Osteoblast (primary cell): Measurements from ENCODE around the gene NBPF1. TPM values are rescaled to one million over a fixed set of nuclear protein-coding genes. Genes with fewer than 3 reads are reported as not detected.
"Not testable (repeated sequence)": the region's sequence is repeated elsewhere in the genome, so short reads cannot be mapped to it uniquely, and the experiment has no call there.

ENCODE experiments used
- DNase-seq: peaks from one replicate; pipeline ENCODE4 v3.0.0; 2011; ENCODE audit warnings: low spot score, mixed read lengths; ENCODE audit not compliant: insufficient read length; ENCODE audit errors: missing footprints
- H2AFZ ChIP-seq: 2 replicates; pipeline ENCODE4 v1.6.0; 2011; ENCODE audit warnings: mild to moderate bottlenecking, low read length
- H3K27ac ChIP-seq: 2 replicates; pipeline ENCODE4 v1.5.1; 2011; ENCODE audit warnings: mild to moderate bottlenecking, low read depth, low read length, moderate library complexity
- H3K27me3 ChIP-seq: 2 replicates; pipeline ENCODE4 v1.6.0; 2012; ENCODE audit warnings: mild to moderate bottlenecking, control low read depth, inconsistent platforms, low read length, moderate library complexity; ENCODE audit not compliant: insufficient read depth
- H3K36me3 ChIP-seq: 2 replicates; pipeline ENCODE4 v1.5.1; 2011; ENCODE audit warnings: mild to moderate bottlenecking, low read length, control low read depth, moderate library complexity; ENCODE audit not compliant: insufficient read depth
- H3K4me1 ChIP-seq: 2 replicates; pipeline ENCODE4 v1.5.1; 2011; ENCODE audit warnings: mild to moderate bottlenecking, low read length, control low read depth, moderate library complexity; ENCODE audit not compliant: insufficient read depth
- H3K4me2 ChIP-seq: 2 replicates; pipeline ENCODE4 v1.6.0; 2011; ENCODE audit warnings: mild to moderate bottlenecking, low read length; ENCODE audit not compliant: insufficient read depth
- H3K4me3 ChIP-seq: fragments of 200-600 bp; sonication (generic); 3 replicates; pipeline ENCODE4 v1.5.1; 2012; ENCODE audit warnings: mild to moderate bottlenecking, low read length, inconsistent platforms; ENCODE audit not compliant: insufficient read depth
- H3K79me2 ChIP-seq: 2 replicates; pipeline ENCODE4 v1.6.0; 2012; ENCODE audit warnings: mild to moderate bottlenecking, low read length, control low read depth, inconsistent platforms; ENCODE audit not compliant: insufficient read depth
- H3K9me3 ChIP-seq: 2 replicates; pipeline ENCODE4 v1.5.1; 2011; ENCODE audit warnings: low read depth, low read length, control low read depth
- H4K20me1 ChIP-seq: 2 replicates; pipeline ENCODE4 v1.6.0; 2012; ENCODE audit warnings: mild to moderate bottlenecking, low read length, control low read depth; ENCODE audit not compliant: insufficient read depth
- CTCF ChIP-seq: IDR thresholded peaks from 2 replicates; pipeline ENCODE4 v1.5.1; 2011; ENCODE audit warnings: mild to moderate bottlenecking, low read depth, low read length, moderate library complexity; ENCODE audit errors: extremely low read depth
- total RNA-seq: library from RNA; depleted of rRNA; stranded (reverse); fragments of >200 nt; gene quantifications from 2 replicates; pipeline ENCODE4 v1.2.3, GENCODE V29; 2012

NBPF1 gene
- total RNA-seq, 1 donor: 54.6 TPM

- H4K20me1 ChIP-seq: peaks cover 28% of the 10 kb centered on the region
- peaks cover 34% of the 10 kb centered on the region for H3K36me3 ChIP-seq
- H3K4me3 ChIP-seq, H3K4me2 ChIP-seq, H3K9me3 ChIP-seq, H2AFZ ChIP-seq, DNase-seq, H3K27me3 ChIP-seq, H3K27ac ChIP-seq: not testable (repeated sequence)
- H3K4me1 ChIP-seq: peaks cover 20% of the 10 kb centered on the region
- H3K79me2 ChIP-seq: peaks cover 47% of the 10 kb centered on the region
Observed at GRCh38 chr1:16609761-16610160, 3.6 kb downstream of the NBPF1 start.

GRCh38 chr1:16608838-16609560 lies 4.4 kb downstream of the NBPF1 start:
- Histone ChIP-seq H4K20me1 (peaks cover 28% of the 10 kb centered on the region), H3K27me3 (no peaks in the 10 kb centered on the region), H3K27ac (no peak overlapping the region), H3K4me2 (no peak overlapping the region), H3K4me1 (peaks cover 21% of the 10 kb centered on the region), H3K4me3 (no peak overlapping the region), H2AFZ (no peak overlapping the region), H3K79me2 (peaks cover 47% of the 10 kb centered on the region), H3K9me3 (no peaks in the 10 kb centered on the region), H3K36me3 (peaks cover 34% of the 10 kb centered on the region)
- TF ChIP-seq CTCF: no peak
- peak; percentile 23 for DNase-seq

- H3K4me2 ChIP-seq, H3K4me3 ChIP-seq, H2AFZ ChIP-seq, DNase-seq, H3K27ac ChIP-seq, H3K27me3 ChIP-seq, H3K9me3 ChIP-seq: not testable (repeated sequence)
- H3K4me1 ChIP-seq: peaks cover 16% of the 10 kb centered on the region
- H3K36me3 ChIP-seq: peaks cover 34% of the 10 kb centered on the region
- peaks cover 28% of the 10 kb centered on the region for H4K20me1 ChIP-seq
- H3K79me2 ChIP-seq: peaks cover 45% of the 10 kb centered on the region
Observed at GRCh38 chr1:16607853-16608815, 5.2 kb downstream of the NBPF1 start.

GRCh38 chr1:16607433-16607851 lies 5.9 kb downstream of the NBPF1 start:
- Histone ChIP-seq H3K4me1 (peaks cover 13% of the 10 kb centered on the region), H3K27ac (no peak overlapping the region), H3K79me2 (peaks cover 42% of the 10 kb centered on the region), H3K4me3 (no peak overlapping the region), H3K9me3 (no peaks in the 10 kb centered on the region), H3K36me3 (peaks cover 34% of the 10 kb centered on the region), H2AFZ (no peak overlapping the region), H4K20me1 (peaks cover 28% of the 10 kb centered on the region), H3K27me3 (no peaks in the 10 kb centered on the region), H3K4me2 (no peak overlapping the region)
- no peak for TF ChIP-seq CTCF
- peak; percentile 32 for DNase-seq

GRCh38 chr1:16606666-16607432 lies 6.5 kb downstream of the NBPF1 start:
- H4K20me1 ChIP-seq: peaks cover 25% of the 10 kb centered on the region
- H3K79me2 ChIP-seq: peaks cover 39% of the 10 kb centered on the region
- peak; percentile 11 for DNase-seq
- H3K27me3 ChIP-seq, H3K4me3 ChIP-seq, H3K4me1 ChIP-seq, H2AFZ ChIP-seq, H3K4me2 ChIP-seq, H3K9me3 ChIP-seq, H3K27ac ChIP-seq: not testable (repeated sequence)
- H3K36me3 ChIP-seq: peaks cover 34% of the 10 kb centered on the region
